EH (cell line): ENCODE measurements around the gene PLEKHD1.

Source experiments
- DNase-seq: peaks from one replicate; pipeline ENCODE4 v3.0.0-alpha.2; 2015; ENCODE audit warnings: low read depth

The PLEKHD1 gene

DNA sequence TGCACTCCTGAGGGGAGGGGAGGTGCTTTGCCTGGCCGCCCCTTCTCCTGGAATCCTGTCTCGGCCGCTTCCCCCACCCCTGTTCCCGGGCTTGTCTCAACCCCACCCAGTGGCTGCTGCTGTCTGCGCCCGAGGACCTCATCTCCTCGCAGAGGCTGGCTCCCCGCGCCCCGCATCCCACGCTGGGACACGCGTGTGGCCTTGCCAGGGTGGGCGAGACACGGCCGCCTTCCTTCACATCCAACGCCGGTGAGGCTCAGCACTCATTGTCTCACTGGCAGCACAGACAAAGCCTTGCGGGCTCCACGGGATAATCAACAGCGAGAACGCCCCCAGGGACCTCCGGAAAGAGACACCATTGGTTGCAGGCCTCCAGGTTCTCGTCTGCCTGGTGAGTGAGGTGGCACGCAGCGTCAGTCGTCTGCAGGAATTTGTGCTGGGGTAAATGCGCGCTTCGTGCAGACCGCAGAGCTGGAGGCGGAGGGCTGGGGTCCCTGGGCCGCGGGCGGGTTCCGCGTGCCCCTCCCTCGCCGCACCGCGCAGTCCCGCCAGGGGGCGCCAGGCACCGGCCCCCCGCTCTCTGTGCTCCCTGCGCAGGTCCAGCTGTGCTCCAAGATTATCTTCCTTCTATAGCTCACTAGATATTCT lies 63.3 kb downstream of the PLEKHD1 start:
- peak; percentile 20 for DNase-seq

DNA sequence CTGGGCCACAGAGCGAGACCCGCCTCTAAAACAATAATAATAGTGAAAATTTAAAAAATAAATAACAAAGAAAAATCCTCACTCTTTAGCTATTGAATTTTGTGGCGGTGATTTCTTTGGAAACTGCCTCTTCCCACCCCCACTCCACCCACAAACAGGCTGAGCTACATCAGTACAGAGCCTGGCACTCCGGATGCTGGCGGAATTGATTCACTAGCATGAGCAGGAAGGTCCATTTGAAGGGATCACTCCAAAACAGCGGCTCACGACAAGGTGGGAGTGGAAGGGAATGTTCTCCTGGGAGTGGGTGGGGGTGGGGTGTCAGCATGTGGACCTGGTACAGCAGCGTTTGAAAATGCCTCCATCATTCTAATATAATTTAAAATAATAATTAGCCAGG lies 64.0 kb downstream of the PLEKHD1 start:
- DNase-seq = no peak

DNA sequence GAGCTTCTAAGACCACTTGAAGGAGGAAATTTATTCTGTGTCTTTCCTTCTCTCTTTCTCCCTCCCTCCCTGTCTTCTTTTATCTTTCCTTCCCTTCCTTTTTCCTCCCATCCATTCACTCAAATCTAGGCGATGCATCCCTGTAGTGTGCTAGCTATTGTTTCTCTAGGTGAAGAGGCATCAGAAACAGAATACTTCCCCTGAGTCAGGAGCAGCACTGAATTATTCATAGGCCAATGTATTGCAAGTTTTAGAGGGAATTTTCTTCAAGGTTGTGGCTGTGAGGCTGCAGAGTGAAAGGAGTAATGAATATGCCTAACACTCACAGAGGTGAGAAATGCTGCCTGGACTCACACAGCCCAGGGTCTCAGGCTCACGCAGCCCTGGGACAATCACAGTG lies 67.0 kb downstream of the PLEKHD1 start:
- DNase-seq = no peak

DNA sequence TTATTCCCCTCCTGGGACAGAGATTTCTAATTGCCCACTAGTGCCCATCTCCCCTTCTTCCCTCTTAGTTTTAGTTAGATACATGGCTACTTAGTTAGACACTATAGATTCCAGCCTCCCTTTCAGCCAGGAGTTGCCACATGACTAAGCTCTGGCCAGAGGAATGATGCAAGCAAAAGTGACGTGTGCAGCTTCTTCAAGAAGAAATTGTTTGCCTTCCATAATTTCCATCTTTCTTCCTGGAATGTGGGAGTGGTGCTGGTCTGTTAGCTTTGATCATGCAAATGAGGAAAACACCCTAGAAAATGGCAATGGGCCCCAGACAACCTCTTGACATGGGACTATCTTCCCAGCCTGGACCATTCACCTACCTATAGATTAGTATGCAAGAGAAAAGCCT lies 68.7 kb downstream of the PLEKHD1 start:
- DNase-seq = peak; percentile 73

DNA sequence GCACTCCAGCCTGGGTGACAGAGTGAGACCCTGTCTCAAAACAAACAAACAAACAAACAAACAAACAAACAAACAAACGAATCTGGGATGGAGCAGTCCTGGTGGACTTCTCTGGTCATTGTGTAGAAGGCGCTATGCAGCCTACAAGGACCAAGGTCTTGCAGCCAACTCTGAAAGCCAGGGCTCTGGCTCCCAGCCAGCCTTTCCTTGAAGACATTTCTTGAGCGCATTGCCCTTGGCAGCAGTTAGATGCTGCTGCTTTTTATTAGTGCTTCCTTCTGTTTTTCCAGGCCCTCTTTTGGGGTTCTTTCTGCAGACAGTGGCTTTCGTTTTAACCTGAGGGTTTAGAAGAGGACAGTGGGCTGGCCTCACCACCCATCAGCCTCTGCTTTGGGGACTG lies 70.0 kb downstream of the PLEKHD1 start:
- peak; percentile 26 for DNase-seq

DNA sequence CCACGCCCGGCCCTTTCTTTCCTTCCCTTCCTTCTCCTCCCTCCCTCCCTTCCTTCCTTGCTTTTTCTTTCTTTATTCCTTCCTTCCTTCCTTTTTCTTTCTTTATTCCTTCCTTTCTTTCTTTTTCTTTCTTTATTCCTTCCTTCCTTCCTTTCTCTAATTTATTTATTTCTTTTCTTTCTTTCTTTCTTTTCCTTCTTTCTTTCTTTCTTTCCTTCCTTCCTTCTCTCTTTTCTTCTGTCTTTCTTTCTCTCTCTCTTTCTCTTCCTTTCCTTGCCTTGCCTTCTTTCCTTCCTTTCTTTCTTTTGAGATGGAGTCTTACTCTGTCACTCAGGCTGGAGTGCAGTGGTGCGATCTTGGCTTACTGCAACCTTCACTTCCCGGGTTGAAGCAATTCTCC lies 74.2 kb downstream of the PLEKHD1 start:
- no peak for DNase-seq

DNA sequence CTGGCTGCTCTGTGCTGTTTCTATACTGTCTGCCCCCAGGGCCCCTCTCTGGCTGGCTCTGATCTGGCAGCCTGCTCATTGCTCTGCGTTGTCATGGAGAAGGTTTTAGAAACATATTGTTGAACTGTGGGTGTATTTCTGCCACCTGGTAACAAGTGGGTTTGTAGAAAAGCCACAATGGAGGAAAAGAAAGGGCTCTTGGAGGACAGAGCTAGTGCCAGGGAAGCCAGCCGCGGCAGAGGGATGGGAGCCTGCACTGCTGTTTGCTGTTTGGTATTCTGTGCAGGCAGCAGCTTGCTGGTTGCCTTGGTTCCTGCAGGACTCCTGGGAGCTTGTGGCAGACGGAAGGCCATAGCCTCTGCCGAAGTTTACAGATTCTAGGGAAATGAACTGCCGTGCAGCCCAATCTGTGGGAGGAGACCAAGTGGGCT lies 75.1 kb downstream of the PLEKHD1 start:
- no peak for DNase-seq

DNA sequence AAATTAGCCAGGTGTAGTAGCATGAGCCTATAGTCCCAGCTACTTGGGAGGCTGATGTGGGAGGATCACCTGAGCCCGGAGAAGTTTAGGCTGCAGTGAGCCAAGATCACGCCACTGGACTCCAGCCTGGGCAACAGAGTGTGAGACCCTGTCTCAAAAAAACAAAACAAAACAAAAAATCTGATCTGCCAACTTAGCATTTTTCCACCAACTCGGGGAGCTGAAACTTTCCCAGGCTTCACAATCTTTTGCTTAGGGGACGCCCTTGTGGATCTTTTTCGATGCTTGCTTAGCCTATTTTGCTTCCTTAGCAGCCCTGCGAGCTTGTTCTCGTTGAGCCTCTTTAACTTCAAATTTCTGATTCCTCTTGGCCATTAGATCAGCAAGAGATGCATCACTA lies 76.3 kb downstream of the PLEKHD1 start:
- no peak for DNase-seq

DNA sequence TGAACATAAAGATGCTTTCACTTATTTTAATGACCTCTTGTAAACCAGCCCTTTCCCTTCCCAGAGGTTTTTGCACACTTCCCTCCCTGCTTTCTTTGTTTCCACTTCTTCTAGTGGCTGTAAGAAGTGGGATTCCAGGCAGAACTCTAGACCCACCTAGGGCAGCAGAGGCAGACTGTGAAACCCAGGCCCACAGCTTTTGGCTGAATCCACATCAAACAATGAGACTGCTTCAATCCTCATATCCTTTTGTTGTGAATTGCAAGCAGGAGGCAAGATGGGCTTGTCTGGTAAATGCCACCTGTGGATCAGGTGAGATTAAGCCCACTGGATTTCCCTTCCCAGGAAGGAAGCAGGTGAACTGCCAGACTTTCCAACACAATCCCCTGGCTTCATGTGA lies 77.4 kb downstream of the PLEKHD1 start:
- no peak for DNase-seq

DNA sequence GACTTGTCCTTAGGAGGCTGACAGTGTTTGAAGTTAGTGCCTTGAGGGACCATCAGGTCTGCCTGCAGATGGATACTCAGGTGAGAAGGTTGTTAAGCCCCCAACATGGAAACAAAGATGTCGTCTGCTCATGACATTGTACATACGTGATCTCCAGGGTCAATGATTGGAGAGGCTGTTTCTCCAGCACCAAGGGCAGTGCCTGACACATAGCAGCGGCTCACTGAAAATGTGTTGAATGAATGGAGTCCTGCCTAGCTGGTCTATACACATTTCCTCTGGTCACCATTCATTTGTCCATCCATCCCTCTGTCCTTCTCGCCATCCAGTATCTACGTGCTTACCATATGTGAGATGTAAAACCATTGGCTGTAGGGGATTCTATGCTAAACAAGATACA lies 83.0 kb downstream of the PLEKHD1 start:
- no peak for DNase-seq

DNA sequence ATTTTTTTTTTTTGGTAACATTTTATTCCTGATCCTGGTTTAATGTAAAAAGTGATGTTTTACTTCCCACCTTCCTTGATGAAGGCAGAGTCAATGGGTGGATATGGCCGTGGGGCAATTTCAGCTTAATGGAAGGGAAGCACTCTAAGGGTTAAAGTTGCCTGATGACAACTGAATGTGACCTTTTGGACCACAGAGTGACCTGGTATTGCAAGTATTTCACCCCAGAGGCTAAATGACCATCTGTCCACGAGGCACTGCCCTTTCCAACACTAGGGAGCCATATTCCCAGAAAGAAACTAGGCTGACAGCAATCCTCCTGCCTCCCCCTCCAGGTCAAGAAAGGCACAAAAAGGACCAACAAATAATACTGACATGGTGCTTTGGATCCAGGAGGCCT lies 85.3 kb downstream of the PLEKHD1 start:
- no peak for DNase-seq

DNA sequence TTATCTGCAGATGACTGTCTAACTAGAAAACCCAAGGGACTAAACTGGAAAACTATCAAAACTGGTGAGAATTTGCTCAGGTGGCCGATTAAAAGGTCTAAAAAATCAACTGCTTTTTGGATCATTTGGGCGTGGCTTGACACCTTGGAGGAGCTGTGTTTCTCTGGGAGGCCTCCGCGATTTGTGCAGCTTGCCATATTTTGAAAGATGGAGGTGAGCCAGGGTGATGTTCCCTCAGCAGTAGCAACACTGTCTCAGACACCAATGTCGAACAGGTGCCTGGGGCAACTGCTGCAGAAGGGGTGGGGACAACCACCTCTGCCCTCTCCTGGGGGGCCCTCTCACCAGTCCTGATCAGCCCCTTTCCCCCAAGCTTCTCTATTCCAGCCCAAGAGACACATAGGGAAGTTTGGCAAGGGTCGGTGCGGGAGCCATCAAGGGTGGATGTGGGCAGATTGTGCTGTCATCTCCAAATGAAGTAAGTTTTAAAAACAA lies 86.4 kb downstream of the PLEKHD1 start:
- no peak for DNase-seq

DNA sequence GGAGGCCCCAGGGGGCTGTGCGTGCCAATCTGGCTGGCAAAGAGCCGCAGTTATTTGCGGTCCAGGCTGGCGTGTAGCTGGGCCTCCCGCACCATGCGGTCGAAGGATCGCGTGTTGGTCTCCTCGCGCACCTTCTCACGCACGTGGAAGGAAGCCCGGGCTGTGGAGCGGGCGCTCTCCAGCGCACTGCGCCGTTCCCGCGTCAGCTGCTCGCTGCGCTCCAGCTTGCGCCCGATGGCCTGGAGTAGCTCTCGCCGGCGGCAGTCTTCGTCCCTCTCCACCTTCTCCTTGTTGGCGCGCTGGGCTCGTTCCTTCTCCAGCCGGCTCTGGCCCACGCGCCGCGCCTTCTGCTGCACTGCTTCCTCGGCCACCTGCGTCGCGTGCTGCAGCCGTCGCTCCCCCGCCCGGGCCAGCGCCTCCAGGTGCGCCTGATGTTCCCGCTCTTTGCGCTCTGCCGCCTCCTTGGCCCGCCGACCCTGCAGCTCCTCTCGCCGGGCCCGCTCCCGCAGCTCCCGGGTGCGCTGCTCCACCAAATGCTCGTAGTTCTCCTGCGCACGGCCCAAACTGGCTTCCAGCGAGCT lies 87.0 kb downstream of the PLEKHD1 start:
- DNase-seq = no peak

DNA sequence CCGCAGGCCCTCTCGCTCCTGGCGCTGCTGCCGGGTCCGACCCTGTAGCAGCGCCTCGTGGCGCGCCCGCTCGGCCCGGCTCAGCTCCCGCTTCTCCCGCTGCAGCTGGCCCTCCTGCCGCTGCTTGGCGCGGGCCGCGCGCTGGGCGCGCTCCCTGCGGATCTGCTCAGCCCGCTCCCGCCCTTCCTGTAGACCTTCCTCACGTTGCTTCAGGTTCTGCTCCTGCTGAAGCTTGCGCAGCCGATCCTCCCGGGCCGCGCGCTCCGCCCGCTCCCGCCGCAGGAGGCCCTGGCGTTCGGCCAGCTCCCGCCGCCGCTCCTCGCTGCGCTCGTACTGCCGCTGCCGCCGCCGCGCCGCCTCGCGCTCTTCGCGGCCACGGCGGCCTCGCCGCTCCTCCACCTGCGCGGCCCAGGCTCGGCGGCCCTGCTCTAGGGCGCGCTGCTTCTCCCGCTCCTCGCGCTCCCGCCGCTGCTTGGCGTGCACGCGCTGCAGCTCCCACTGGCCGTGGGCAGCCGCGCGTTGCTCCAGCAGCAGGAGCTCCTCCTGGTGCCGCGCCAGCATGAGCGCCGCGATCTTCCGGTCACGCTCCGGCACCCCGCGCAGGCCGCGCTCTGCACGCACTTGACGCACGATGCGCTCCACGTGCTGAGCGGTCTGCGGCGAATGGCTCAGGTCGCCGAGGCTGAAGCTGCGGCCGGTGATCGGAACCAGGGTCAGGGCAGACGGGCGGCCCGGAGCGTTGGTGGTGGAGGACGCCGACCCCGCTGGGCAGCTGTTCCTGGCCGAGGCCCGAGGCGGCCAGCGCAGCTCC lies 87.7 kb downstream of the PLEKHD1 start:
- peak; percentile 22 for DNase-seq

DNA sequence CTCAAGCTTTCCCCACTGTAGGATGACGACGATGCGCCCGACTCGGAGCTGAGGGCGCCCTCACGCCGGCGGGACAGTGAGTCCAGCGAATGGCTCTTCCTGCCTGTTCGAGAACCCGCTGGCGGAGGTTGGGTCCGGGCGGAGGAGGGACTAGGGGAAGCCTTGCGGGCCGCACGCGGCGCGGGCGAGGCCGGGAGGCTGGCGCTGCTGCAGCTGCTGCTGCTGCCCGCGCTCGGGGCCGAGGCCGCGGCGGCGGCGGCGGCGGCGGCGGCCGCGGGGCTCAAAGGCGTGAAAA lies 88.3 kb downstream of the PLEKHD1 start:
- no peak for DNase-seq

DNA sequence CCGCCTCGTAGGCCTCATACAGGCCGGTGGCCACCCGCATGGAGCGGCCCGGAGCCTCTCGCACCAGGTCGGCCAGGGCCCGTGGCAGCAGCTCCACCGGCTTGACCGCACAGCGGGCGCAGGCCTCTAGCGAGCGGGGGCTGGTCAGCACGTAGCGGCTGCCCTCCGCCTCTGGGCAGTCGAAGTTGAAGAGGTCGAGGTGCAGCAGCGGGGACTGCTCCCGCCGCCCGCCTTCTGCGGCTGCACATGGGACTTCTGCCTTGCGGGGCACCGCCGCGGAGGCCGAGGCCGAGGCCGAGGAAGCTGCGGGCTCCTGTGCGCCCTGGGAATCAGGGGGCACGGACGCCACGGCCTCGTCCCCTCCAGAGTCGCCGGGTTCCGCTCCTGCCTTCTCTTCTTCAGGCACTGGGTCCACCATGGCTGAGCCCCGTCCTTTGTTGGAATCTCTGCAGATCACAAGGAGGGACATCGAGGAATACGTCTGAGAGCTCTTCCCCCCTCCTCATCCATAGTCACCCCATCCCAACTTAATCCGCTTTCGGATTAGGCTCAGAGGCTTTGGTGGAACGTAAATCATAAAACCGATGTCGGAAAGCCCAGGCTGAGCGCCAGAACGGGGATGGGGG lies 88.8 kb downstream of the PLEKHD1 start:
- no peak for DNase-seq

DNA sequence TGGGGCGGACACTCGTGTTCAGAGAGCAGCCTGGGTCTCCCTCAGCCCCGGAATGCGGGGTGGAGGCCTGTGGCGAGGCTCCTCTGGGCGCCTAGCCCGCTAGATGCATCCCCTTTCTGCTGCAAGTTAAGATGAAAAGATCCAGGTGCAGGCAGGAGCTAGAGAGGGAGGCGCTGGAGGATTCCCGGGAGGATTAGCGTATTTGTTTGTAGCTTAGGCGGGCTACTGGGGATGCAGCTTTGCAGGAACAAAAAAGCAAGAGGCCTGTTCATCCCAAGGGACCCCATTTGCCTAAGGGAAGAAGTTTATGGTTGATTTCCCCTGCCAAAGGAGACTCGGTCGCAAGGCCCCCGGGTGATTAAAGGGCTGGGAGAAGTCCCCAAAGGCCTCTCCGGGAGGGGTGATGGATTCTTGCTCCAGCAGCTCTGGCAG lies 89.3 kb downstream of the PLEKHD1 start:
- DNase-seq = no peak

DNA sequence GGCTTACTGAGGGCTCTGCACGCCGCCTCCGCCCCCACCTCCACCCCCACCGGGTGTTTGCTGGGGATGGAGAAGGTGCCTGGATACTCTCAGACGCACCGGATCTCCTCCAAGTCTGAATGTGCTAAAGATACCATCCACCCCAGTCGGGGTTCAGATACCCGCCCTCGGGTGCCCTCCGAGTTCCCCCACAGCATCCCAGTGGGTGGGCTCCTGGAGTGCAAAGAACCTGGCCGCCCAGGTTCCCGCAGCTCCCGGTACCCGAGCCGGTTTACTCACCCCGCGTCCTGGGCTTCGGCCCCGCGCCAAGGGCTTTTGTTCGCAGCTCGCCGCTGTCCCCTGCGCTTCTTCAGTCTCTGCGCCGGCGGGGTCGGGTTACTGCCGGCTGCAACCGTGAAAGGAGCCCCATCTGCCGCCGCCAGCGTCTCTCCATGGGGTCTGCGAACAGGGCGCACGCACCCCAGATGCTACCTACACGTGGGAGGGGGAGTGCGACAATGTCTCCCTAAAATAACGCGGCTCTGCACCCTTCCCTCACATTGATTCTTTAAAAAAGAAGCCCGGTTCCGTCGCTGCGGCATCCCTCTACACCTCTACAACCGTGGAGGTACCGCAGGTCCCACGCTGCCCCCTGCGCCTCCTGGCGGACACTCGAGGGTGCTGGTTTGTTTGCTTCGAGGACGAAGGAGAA lies 89.9 kb downstream of the PLEKHD1 start, which contains the start of gene CCDC177:
Gene CCDC177 (minus strand): TSS at position 609 of the 691 bp plus-strand sequence. CDS start 1,249 bp downstream, outside the sequence.
- DNase-seq = peak; percentile 46

DNA sequence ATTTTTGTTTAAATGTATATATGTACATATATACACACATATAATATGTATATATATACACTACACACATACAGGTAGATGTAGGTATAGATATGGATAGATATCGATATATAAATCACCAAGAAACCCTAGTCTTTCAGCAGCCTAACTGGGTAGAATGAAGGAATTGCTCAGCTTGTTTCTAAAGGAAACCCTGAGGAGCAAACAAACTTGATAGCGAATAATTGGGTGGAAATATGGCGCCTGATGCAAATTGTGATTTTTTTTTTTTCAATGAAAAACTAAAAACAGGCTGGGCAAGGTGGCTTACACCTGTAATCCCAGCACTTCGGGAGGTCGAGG lies 90.4 kb downstream of the PLEKHD1 start:
- DNase-seq = no peak

DNA sequence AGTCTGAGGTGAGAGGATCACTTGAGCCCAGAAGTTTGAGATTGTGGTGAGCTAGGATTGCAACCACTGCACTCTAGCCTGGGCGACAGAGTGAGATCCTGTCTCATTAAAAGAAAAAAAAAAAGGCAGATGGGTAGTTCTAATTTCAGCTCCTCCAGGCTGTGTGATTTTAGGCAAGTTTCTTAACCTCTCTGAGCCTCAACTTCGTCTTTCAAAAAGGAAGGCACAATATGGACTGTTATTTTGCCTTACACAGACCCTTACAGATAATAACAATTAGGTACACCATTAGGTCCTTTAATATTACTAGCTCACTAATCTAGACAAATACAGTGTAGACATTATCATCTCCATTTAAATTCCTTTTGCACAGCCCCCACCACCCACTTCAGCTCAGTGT lies 94.9 kb downstream of the PLEKHD1 start:
- DNase-seq = no peak

DNA sequence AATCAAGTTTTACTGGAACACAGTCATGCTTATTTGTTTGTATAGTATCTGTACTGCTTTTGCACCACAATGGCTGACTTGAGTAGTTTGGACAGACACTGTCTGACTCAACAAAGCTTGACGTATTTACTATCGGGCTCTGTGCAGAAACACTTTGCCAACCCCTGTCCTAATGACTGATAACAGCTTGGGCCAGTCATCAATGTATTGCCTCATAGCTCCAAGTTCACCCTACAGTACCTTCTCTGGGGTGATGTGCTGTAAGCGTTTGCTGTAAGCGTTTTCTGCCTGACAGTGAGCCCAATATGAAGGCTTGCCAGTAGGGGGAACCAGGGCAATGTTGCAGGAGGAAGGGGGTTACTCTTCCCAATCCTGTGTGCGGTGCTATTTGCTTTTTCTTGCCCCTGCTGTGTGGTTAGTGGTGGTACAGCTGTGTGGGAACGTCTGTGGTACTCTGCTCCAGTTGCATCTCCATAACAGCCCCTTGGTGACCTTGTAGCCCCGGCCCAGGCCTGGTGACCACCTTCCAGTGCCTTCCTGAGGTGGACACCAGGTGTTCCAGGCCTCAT lies 95.6 kb downstream of the PLEKHD1 start:
- DNase-seq = peak; percentile 58
